ENCODE measurements around the gene GALNT12.

The GALNT12 gene

GRCh38 chr9:98886691-98887229 is 79.3 kb downstream of the GALNT12 start:
- Histone ChIP-seq H3K36me3 (ENCODE audit: control insufficient read depth, insufficient read depth, low read length) (no peaks in the 10 kb centered on the region), H3K9me3 (ENCODE audit: control insufficient read depth, low read length) (no peaks in the 10 kb centered on the region), H3K27me3 (ENCODE audit: control insufficient read depth, insufficient read depth, low read length, poor library complexity, severe bottlenecking) (no peaks in the 10 kb centered on the region), H3K27ac (ENCODE audit: insufficient read depth, low read depth, low read length, poor library complexity, severe bottlenecking) (no peak overlapping the region), H3K4me3 (ENCODE audit: insufficient read depth, low read depth, low read length) (no peak overlapping the region), H3K4me1 (ENCODE audit: control insufficient read depth, insufficient read depth, low read length) (no peaks in the 10 kb centered on the region)
- WGBS, 2 experiments: 90 to 92% methylated on average over 6 of the region's 6 CpGs

GRCh38 chr9:98887918-98888510 is 80.5 kb downstream of the GALNT12 start:
- no peaks in the 10 kb centered on the region for H3K9me3 ChIP-seq (ENCODE audit: control insufficient read depth, low read length)
- H3K36me3 ChIP-seq (ENCODE audit: control insufficient read depth, insufficient read depth, low read length): no peaks in the 10 kb centered on the region
- H3K4me1 ChIP-seq (ENCODE audit: control insufficient read depth, insufficient read depth, low read length): no peaks in the 10 kb centered on the region
- WGBS, 2 experiments: 93% methylated on average over 6 of the region's 6 CpGs
- no peak overlapping the region for H3K27ac ChIP-seq (ENCODE audit: insufficient read depth, low read depth, low read length, poor library complexity, severe bottlenecking)
- H3K4me3 ChIP-seq (ENCODE audit: insufficient read depth, low read depth, low read length): no peak overlapping the region
- H3K27me3 ChIP-seq (ENCODE audit: control insufficient read depth, insufficient read depth, low read length, poor library complexity, severe bottlenecking): no peaks in the 10 kb centered on the region

GRCh38 chr9:98888801-98889421 is 81.4 kb downstream of the GALNT12 start:
- H3K4me1 ChIP-seq (ENCODE audit: control insufficient read depth, insufficient read depth, low read length): no peaks in the 10 kb centered on the region
- H3K36me3 ChIP-seq (ENCODE audit: control insufficient read depth, insufficient read depth, low read length): no peaks in the 10 kb centered on the region
- 93 to 96% methylated on average over 4 of the region's 4 CpGs for WGBS, 2 experiments
- no peak overlapping the region for H3K27ac ChIP-seq (ENCODE audit: insufficient read depth, low read depth, low read length, poor library complexity, severe bottlenecking)
- no peaks in the 10 kb centered on the region for H3K9me3 ChIP-seq (ENCODE audit: control insufficient read depth, low read length)
- no peaks in the 10 kb centered on the region for H3K27me3 ChIP-seq (ENCODE audit: control insufficient read depth, insufficient read depth, low read length, poor library complexity, severe bottlenecking)
- no peak overlapping the region for H3K4me3 ChIP-seq (ENCODE audit: insufficient read depth, low read depth, low read length)

- Histone ChIP-seq H3K4me3 (ENCODE audit: insufficient read depth, low read depth, low read length) (no peak overlapping the region), H3K27me3 (ENCODE audit: control insufficient read depth, insufficient read depth, low read length, poor library complexity, severe bottlenecking) (no peaks in the 10 kb centered on the region), H3K4me1 (ENCODE audit: control insufficient read depth, insufficient read depth, low read length) (no peaks in the 10 kb centered on the region), H3K36me3 (ENCODE audit: control insufficient read depth, insufficient read depth, low read length) (no peaks in the 10 kb centered on the region), H3K9me3 (ENCODE audit: control insufficient read depth, low read length) (no peaks in the 10 kb centered on the region), H3K27ac (ENCODE audit: insufficient read depth, low read depth, low read length, poor library complexity, severe bottlenecking) (no peak overlapping the region)
- 89 to 91% methylated on average over 7 of the region's 7 CpGs for WGBS, 2 experiments
These were observed 82.8 kb downstream of the GALNT12 start for GRCh38 chr9:98890256-98890655.

- 100% methylated on average over 1 of the region's 1 CpG; no CpG with 5 or more reads in 1 of the 2 experiments for WGBS, 2 experiments
- Histone ChIP-seq H3K4me3 (ENCODE audit: insufficient read depth, low read depth, low read length) (no peak overlapping the region), H3K36me3 (ENCODE audit: control insufficient read depth, insufficient read depth, low read length) (no peaks in the 10 kb centered on the region), H3K9me3 (ENCODE audit: control insufficient read depth, low read length) (no peaks in the 10 kb centered on the region), H3K27me3 (ENCODE audit: control insufficient read depth, insufficient read depth, low read length, poor library complexity, severe bottlenecking) (no peaks in the 10 kb centered on the region), H3K4me1 (ENCODE audit: control insufficient read depth, insufficient read depth, low read length) (no peaks in the 10 kb centered on the region), H3K27ac (ENCODE audit: insufficient read depth, low read depth, low read length, poor library complexity, severe bottlenecking) (no peak overlapping the region)
These were observed 84.8 kb downstream of the GALNT12 start for GRCh38 chr9:98892288-98892687.

- WGBS, 2 experiments: 88% methylated on average over 3 to 4 of the region's 4 CpGs
- H3K36me3 ChIP-seq (ENCODE audit: control insufficient read depth, insufficient read depth, low read length): no peaks in the 10 kb centered on the region
- no peak overlapping the region for H3K27ac ChIP-seq (ENCODE audit: insufficient read depth, low read depth, low read length, poor library complexity, severe bottlenecking)
- no peaks in the 10 kb centered on the region for H3K9me3 ChIP-seq (ENCODE audit: control insufficient read depth, low read length)
- no peaks in the 10 kb centered on the region for H3K4me1 ChIP-seq (ENCODE audit: control insufficient read depth, insufficient read depth, low read length)
- H3K27me3 ChIP-seq (ENCODE audit: control insufficient read depth, insufficient read depth, low read length, poor library complexity, severe bottlenecking): no peaks in the 10 kb centered on the region
- H3K4me3 ChIP-seq (ENCODE audit: insufficient read depth, low read depth, low read length): no peak overlapping the region
These were observed 85.2 kb downstream of the GALNT12 start for GRCh38 chr9:98892690-98893089.

- 96 to 97% methylated on average over 3 of the region's 3 CpGs for WGBS, 2 experiments
- H3K4me3 ChIP-seq (ENCODE audit: insufficient read depth, low read depth, low read length): no peak overlapping the region
- no peaks in the 10 kb centered on the region for H3K9me3 ChIP-seq (ENCODE audit: control insufficient read depth, low read length)
- H3K27me3 ChIP-seq (ENCODE audit: control insufficient read depth, insufficient read depth, low read length, poor library complexity, severe bottlenecking): no peaks in the 10 kb centered on the region
- H3K36me3 ChIP-seq (ENCODE audit: control insufficient read depth, insufficient read depth, low read length): no peaks in the 10 kb centered on the region
- no peak overlapping the region for H3K27ac ChIP-seq (ENCODE audit: insufficient read depth, low read depth, low read length, poor library complexity, severe bottlenecking)
- H3K4me1 ChIP-seq (ENCODE audit: control insufficient read depth, insufficient read depth, low read length): no peaks in the 10 kb centered on the region
These were observed 86.7 kb downstream of the GALNT12 start for GRCh38 chr9:98894171-98894570.

- Histone ChIP-seq H3K4me3 (ENCODE audit: insufficient read depth, low read depth, low read length) (no peak overlapping the region), H3K36me3 (ENCODE audit: control insufficient read depth, insufficient read depth, low read length) (no peaks in the 10 kb centered on the region), H3K27ac (ENCODE audit: insufficient read depth, low read depth, low read length, poor library complexity, severe bottlenecking) (no peak overlapping the region), H3K4me1 (ENCODE audit: control insufficient read depth, insufficient read depth, low read length) (no peaks in the 10 kb centered on the region), H3K27me3 (ENCODE audit: control insufficient read depth, insufficient read depth, low read length, poor library complexity, severe bottlenecking) (no peaks in the 10 kb centered on the region), H3K9me3 (ENCODE audit: control insufficient read depth, low read length) (no peaks in the 10 kb centered on the region)
- 88 to 96% methylated on average over 3 of the region's 3 CpGs for WGBS, 2 experiments
These were observed 87.3 kb downstream of the GALNT12 start for GRCh38 chr9:98894761-98895160.

- H3K9me3 ChIP-seq (ENCODE audit: control insufficient read depth, low read length): no peaks in the 10 kb centered on the region
- H3K36me3 ChIP-seq (ENCODE audit: control insufficient read depth, insufficient read depth, low read length): no peaks in the 10 kb centered on the region
- no peaks in the 10 kb centered on the region for H3K27me3 ChIP-seq (ENCODE audit: control insufficient read depth, insufficient read depth, low read length, poor library complexity, severe bottlenecking)
- WGBS, 2 experiments: 98% methylated on average over 2 of the region's 2 CpGs
- H3K4me3 ChIP-seq (ENCODE audit: insufficient read depth, low read depth, low read length): no peak overlapping the region
- no peaks in the 10 kb centered on the region for H3K4me1 ChIP-seq (ENCODE audit: control insufficient read depth, insufficient read depth, low read length)
- H3K27ac ChIP-seq (ENCODE audit: insufficient read depth, low read depth, low read length, poor library complexity, severe bottlenecking): no peak overlapping the region
These were observed 89.2 kb downstream of the GALNT12 start for GRCh38 chr9:98896632-98897031.

- Histone ChIP-seq H3K36me3 (ENCODE audit: control insufficient read depth, insufficient read depth, low read length) (no peaks in the 10 kb centered on the region), H3K4me1 (ENCODE audit: control insufficient read depth, insufficient read depth, low read length) (no peaks in the 10 kb centered on the region), H3K4me3 (ENCODE audit: insufficient read depth, low read depth, low read length) (no peak overlapping the region), H3K27me3 (ENCODE audit: control insufficient read depth, insufficient read depth, low read length, poor library complexity, severe bottlenecking) (no peaks in the 10 kb centered on the region), H3K9me3 (ENCODE audit: control insufficient read depth, low read length) (no peaks in the 10 kb centered on the region), H3K27ac (ENCODE audit: insufficient read depth, low read depth, low read length, poor library complexity, severe bottlenecking) (no peak overlapping the region)
- WGBS, 2 experiments: no CpG with 5 or more reads among the region's 1 CpG
These were observed 90.3 kb downstream of the GALNT12 start for GRCh38 chr9:98897745-98898144.
